IPS DF 19.7 (cell line): ENCODE results near the gene KMT2B.
"Not testable (repeated sequence)": the region's sequence is repeated elsewhere in the genome, so short reads cannot be mapped to it uniquely, and the experiment has no call there.

Experiments
- DNase-seq: peaks from one replicate; pipeline ENCODE4 v3.0.0-alpha.2; 2013; ENCODE audit warnings: low read depth, low spot score

Gene KMT2B, protein sequence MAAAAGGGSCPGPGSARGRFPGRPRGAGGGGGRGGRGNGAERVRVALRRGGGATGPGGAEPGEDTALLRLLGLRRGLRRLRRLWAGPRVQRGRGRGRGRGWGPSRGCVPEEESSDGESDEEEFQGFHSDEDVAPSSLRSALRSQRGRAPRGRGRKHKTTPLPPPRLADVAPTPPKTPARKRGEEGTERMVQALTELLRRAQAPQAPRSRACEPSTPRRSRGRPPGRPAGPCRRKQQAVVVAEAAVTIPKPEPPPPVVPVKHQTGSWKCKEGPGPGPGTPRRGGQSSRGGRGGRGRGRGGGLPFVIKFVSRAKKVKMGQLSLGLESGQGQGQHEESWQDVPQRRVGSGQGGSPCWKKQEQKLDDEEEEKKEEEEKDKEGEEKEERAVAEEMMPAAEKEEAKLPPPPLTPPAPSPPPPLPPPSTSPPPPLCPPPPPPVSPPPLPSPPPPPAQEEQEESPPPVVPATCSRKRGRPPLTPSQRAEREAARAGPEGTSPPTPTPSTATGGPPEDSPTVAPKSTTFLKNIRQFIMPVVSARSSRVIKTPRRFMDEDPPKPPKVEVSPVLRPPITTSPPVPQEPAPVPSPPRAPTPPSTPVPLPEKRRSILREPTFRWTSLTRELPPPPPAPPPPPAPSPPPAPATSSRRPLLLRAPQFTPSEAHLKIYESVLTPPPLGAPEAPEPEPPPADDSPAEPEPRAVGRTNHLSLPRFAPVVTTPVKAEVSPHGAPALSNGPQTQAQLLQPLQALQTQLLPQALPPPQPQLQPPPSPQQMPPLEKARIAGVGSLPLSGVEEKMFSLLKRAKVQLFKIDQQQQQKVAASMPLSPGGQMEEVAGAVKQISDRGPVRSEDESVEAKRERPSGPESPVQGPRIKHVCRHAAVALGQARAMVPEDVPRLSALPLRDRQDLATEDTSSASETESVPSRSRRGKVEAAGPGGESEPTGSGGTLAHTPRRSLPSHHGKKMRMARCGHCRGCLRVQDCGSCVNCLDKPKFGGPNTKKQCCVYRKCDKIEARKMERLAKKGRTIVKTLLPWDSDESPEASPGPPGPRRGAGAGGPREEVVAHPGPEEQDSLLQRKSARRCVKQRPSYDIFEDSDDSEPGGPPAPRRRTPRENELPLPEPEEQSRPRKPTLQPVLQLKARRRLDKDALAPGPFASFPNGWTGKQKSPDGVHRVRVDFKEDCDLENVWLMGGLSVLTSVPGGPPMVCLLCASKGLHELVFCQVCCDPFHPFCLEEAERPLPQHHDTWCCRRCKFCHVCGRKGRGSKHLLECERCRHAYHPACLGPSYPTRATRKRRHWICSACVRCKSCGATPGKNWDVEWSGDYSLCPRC (N-terminal part only)

DNA sequence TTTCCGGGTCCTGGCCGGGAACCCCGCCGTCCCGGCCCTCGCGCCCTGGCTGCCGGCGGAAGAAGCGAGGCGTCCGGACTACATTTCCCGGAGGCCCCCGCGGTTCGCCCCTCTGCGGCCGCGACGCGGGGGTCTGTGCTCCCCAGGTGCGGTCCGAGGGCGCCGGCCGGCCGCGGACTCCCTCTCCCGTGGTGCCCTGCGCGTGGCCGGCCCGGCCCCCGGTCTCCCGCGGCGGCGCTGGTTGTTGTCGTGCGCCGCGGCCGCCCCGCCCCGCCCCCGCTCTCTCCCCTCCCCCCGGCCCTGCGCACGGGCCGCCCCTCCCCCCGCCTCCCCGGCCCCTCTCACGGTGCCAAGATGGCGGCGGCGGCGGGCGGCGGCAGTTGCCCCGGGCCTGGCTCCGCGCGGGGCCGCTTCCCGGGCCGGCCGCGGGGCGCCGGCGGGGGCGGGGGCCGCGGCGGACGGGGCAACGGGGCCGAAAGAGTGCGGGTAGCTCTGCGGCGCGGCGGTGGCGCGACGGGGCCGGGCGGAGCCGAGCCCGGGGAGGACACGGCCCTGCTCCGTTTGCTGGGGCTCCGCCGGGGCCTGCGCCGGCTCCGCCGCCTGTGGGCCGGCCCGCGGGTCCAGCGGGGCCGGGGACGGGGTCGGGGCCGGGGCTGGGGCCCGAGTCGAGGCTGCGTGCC lies at the start of gene KMT2B:
Gene KMT2B (plus strand): TSS at position 339 of the 680 bp plus-strand sequence. CDS start 16 bp downstream, at position 355.
- no peak for DNase-seq

DNA sequence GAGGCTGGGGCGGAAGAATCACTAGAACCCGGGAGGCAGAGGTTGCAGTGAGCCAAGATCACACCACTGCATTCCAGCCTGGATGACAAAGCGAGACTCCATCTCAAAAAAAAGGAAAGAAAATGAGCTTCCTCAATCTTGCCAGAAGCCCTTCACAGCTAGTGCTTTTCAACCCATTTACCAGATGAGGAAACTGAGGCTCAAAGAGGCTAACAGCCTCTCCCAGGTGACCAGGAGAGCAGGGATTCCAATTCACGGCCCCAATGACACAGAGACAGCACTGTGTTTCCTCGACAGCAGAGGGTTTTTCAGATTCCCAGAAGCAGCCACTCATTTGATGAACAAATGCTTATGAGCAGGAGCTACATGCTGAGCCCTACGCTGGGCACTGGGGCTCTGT lies 48.2 kb upstream of the KMT2B start:
- DNase-seq = no peak

DNA sequence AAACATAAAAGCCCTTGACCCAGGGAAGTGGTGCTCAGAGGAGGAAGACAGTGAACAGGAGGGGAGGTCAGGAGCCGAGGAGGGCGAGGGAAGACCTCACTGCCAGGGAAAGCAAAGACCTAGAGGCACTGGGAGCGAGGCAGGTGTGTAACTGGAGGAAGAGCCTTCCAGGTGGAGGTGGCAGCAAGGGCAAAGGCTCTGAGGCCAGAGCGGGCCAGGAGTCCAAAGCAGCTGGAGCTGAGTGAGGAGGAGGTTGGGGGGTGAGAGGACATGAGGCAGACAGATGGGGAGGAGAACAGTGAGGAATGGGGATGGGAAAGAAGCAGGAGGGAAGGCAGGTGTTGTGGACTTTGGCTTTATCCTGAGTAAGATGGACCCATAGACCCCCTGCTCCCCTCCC lies 47.8 kb upstream of the KMT2B start:
- DNase-seq = no peak

DNA sequence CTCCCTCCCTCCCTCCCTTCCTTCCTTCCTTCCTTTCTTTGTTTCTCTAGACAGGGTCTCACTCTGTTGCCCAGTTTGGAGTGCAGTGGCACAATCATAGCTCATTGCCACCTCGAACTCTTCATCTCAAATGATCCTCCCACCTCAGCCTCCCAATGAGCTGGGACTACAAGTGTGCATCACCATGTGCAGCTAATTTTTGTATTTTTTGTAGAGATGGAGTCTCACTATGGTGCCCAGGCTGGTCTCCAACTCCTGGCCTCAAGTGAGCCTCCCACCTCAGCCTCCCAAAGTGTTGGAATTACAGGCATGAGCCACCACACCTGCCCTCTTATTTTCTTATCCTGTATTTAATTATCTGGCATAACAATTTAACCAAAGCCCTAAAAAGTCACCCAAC lies 47.1 kb upstream of the KMT2B start:
- no peak for DNase-seq

DNA sequence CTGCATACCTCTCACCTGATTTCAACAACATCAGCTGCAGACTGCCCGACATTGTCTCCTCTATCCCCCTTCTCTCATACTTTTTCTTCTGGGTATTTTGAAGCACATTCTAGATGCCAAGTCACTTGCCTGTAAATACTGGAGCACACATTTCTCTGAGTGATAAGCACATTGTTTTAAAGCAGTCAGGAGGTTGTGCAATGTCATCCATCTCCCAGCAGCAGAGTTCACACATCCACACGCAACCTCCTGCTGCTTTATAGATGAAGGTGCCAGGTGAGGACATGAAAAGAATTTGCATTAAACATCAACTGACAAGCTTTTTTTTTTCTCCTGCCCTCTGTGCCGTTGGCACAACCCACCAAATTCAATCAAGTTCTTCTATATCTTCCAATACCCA lies 46.0 kb upstream of the KMT2B start:
- no peak for DNase-seq

DNA sequence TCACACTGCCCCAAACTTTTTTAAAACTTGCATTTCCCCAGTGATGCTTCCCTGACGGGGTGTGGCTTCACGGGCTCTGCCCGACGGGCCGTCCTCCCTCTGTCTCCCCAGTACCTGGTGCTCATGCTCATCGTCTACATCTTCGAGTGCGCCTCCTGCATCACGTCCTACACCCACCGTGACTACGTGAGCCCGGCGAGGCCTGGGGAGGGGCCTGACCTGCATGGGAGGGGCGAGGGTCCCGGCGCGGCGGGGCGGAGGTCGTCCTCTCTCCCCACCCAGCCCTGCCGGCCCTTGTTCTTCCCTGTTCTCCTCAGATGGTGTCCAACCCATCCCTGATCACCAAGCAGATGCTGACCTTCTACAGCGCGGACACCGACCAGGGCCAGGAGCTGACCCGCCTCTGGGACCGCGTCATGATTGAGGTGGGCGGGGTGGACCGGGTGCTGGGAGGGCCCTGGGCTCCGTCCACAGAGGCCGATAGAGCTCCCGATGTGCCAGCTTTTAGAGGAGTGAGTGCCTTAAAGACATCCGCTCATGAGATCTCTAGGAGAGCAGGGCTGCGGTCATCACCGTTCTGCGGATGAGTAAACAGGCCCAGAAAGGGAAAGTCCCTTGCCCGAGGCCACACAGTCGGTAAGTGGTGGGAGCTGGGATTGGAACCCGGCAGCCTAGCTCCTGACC lies 44.5 kb upstream of the KMT2B start:
- no peak for DNase-seq

DNA sequence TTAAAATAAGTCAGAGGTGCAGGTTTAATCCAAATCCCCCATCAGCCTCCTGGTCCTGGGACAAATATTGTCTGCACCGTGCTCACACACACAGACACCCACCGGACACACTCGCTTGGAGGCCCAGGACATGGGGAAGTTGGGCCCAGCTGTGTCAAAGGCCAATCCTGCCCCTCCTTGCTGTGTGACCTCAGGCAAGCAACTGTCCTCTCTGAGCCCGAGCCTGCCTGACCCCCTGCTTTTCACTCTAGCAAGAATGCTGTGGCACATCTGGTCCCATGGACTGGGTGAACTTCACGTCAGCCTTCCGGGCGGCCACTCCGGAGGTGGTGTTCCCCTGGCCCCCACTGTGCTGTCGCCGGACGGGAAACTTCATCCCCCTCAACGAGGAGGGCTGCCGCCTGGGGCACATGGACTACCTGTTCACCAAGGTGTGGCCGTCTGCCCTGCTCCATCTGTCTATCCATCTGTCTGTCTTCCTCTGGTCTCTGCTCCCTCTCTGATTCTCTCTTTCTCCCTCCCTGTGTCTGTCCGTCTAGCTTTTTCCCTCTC lies 42.1 kb upstream of the KMT2B start:
- no peak for DNase-seq

DNA sequence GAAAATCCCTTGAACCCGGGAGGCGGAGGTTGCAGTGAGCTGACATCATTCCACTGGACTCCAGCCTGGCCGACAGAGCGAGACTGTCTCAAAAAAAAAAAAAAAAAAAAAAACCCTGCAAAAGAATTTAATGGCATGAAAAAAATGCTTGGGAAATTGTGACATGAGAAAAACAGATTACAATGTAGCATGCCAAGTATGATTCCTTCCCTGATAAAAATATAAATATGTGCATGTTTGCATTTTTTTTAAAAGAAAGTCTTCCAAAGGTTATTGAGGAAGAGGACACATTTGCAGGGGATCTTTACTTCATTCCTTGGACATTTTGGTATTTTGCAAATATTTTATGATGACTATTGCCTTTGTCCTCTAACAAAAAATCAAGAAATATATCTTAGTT lies 28.0 kb upstream of the KMT2B start:
- no peak for DNase-seq

DNA sequence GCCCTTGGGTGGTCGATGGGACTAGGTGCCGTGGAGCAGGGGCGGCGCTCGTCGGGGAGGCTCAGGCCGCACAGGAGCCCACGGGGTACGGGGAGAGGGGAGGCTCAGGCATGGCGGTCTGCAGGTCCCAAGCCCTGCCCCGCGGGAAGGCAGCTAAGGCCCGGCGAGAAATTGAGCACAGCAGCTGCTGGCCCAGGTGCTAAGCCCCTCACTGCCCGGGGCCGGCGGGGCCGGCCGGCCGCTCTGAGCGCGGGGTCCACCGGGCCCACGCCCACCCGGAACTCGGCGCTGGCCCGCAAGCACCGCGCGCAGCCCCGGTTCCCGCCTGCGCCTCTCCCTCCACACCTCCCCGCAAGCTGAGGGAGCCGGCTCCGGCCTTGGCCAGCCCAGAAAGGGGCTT lies 26.7 kb upstream of the KMT2B start:
- DNase-seq = not testable (repeated sequence)

DNA sequence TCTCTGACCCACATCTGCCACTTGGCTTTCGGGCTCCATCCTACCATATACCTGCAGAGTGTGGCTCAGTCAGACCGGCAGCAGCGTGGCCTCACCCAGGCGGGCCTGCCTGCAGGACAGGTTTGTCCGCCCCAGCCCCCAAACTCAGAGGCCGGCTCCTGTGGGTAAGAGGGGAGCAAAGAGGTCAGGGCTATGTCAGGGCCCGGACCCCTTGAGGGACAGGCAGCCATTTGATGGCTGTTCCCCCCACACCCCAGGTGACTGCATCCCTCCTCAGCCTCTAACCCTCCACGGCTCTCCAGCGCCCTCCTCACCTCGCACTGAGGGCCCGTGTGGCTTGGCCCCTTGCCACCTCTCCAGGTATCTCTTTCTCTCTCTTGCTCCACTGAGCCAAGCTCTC lies 25.8 kb upstream of the KMT2B start:
- DNase-seq = no peak

DNA sequence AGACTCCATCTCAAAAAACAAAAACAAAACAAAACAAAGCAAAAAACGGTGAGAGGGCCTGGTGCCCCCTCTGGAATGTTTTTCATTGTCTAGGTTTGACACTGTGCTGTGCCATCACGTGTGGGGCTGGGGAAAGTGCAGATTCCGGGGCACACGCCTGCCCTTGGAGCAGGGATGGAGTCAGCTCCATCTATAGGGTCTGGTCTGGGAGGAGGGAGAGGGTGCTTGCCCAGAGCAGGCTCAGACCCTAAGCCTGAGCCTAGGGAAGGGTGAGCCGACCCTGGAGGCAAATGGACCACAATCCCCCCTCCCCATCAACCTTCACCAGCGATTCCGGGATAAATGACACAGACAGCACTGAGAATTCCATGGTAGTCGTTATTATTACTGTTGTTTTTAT lies 24.4 kb upstream of the KMT2B start:
- DNase-seq = no peak

DNA sequence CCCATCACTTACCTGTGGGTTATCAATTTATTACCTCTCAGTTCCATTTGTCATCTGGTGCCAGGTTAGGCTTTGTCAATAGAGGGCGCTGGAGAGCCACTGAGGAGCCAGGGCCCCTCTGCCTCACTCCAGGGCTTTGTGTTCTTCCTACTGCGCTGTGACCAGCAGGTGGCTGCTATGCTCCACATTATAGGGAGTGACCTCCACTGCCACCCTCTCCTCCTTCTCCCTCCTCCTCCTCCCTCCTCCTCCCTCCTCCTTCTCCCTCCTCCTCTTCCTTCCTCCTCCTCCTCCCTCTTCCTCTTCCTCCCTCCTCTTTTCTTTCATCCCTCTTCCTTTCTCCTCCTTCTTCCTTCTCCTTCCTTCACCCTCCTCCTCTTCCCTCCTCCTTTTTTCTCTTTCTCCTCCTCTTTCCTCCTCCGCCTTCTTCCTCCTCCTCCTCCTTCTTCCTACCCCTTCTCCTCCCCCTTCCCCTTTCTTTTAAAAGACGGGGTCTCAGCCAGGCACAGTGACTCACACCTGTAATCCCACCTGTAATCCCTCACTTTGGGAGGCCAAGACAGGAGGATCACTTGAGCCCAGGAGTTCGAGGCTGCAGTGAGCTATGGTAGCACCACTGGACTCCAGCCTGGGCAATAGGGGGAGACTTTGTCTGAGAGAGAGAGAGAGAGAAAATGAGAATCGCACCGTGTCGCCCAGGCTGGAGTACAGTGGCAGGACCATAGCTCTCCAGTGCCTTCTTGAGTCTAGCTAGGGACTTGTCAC lies 23.8 kb upstream of the KMT2B start:
- DNase-seq = no peak

DNA sequence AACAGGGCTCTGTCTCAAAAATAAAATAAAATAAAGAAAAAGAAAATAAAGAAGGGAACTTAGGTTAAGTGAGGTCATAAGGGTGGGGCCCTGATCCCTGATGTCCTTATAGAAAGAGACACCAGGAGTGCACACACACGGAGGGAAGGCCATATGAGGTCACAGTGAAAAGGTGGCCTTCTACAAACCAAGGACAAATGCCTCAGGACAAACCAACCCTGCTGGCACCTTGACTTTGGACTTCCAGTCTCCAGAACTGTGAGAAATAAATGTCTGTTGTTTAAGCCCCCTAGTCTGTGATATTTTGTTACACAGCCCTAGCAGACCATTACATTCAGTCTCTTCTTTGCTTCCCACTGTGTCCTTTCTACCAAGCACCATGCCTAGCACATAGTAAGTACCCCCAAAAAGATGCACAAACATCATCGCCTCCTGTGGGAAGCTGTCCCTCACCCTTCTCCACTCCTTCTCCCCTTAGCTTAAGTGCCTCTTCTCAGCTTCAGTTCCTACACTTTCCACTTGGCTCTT lies 21.8 kb upstream of the KMT2B start:
- DNase-seq = no peak

DNA sequence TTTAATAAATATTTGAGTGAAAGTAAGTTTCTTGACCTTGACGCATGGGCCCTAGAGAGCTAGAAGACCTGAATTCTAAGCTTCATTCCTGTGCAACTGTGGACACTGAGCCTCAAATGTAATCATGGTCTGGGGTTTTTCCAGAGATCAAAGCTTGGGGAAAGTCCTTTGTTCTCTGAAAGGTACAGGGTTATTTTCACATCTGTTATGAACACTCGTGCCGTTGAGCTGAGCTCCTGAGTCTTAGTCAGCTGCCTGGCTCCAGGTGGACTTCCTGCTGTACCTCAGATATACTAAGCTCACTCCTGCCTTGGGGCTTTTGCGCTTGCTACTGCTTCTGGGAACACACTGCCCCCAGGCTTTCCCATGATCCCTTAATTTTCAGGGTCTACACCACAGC lies 21.0 kb upstream of the KMT2B start:
- no peak for DNase-seq

DNA sequence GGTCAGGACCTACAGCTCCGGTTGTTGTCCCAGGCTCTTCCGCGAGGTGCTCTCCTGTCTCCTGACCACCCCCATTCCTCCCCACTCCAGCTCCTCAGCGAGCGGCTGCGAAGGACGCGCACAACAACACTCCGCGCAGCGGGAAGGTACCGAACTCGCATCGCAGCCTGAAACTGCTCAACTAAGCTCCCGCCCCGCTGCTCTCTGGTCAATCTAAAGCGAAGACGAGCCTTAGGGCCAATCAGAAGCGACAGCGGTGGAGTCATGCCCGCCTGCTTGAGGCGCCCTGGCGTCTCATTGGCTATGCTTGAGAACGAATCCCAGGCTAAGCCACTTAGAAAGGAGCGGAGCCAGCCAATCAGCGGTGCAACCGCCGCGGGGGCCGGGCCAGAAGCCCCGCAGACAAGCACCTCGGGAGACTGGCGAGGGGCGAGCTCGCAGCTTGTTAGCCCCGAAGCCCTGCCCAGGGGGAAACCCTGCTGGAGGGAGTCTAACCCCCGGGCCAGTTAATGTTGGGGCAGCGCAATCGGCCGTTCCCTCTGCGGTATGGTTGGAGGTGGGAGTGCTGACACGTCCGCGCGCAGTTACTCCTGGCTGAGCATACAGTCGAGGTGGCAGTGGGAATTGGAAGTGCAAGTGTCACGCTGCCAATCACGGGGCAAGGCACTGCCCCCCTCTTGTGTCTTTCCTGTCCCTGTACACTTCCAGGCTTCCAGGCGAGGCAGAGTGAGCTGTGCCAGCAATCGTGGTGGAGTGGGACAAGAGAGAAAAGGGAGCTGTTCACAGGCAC lies 15.4 kb upstream of the KMT2B start:
- DNase-seq = peak; percentile 99

DNA sequence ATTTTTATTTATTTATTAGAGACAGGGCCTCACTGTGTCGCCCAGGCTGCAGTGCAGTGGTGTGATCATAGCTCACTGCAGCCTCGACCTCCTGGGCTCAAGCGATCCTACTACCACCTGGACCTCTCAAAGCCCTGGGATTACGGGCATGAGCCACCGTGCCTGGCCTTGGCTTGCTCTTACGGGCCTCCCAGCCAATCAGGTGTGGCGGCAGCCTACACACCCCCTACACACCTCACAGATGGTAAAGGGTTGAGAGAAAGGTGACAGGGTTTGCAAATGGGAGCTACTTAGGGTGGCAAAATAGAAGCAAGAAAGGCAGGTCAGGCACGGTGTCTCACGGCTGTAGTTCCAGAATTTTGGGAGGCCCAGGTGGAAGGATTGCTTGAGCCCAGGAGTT lies 14.5 kb upstream of the KMT2B start:
- no peak for DNase-seq

DNA sequence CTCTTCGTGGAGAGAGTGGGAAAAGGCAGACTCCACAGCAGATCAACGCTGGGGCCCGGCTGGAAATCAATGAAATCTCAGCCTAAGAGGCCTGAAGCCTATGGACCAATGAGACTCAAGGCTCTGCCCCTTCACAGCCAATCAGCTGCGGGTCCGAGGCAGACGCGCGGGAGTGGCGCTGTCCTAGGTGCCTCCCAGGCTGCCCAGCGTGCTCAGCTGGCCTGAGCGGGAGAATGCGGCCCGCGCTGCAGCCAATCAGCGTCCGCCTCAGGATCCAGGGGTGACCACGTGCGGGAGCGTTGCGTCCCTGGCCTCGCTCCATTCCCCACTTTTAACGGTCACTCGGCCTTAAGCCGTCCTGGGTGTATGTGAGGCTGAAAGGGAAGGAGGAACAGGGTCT lies 13.6 kb upstream of the KMT2B start, which contains the start of gene ZBTB32:
Gene ZBTB32 (plus strand): TSS at position 341 of the 400 bp plus-strand sequence. CDS start 10,069 bp downstream, outside the sequence.
- no peak for DNase-seq

DNA sequence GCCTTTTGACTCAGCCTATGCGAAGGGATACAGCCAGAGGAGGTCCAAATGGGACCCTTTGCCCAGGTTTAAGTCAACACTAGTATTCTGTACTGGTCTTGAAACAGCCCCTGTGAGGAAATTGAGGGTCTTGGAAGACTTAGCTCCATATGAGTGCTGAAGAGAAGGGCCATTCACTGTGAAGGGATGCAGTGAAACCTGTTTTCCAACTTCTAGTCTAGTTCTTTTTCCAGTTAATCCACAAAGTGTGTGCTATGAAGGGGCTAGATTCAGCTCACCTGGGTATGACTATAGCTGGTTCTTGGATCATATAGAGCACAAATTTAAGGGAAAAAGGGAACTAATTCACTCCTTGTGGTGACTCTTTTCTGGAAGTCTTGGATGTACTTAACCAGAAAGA lies 9.4 kb upstream of the KMT2B start:
- DNase-seq = no peak
